HepG2 (cell line): Measurements from ENCODE around the gene GRIN3B. TPM values are rescaled to one million over a fixed set of nuclear protein-coding genes. Genes with fewer than 3 reads are reported as not detected.
A peak's percentile ranks its signal among the peaks of the same experiment; 100 is the strongest.

ENCODE experiments used
- ETV5 ChIP-seq: IDR thresholded peaks from 2 replicates; pipeline ENCODE4 v1.6.1; 2018; ENCODE audit warnings: missing biosample characterization, missing genetic modification reagents, inconsistent platforms, borderline replicate concordance
- HDAC1 ChIP-seq: sonication (generic); formaldehyde crosslinking; IDR thresholded peaks from 2 replicates; pipeline ENCODE4 v1.5.1; 2020; ENCODE audit warnings: mild to moderate bottlenecking, missing genetic modification reagents
- HDAC6 ChIP-seq: fragments of 200-600 bp; sonication (generic); IDR thresholded peaks from 2 replicates; pipeline ENCODE4 v1.7.0; 2017; ENCODE audit warnings: mild to moderate bottlenecking, antibody characterized with exemption, low read length, low read depth
- KAT8 ChIP-seq: IDR thresholded peaks from 2 replicates; pipeline ENCODE4 v1.6.1; 2016; ENCODE audit warnings: missing genetic modification reagents, missing compliant biosample characterization
- KLF11 ChIP-seq: IDR thresholded peaks from 2 replicates; pipeline ENCODE4 v1.6.1; 2016; ENCODE audit warnings: missing compliant biosample characterization
- MZF1 ChIP-seq: sonication (generic); formaldehyde crosslinking; IDR thresholded peaks from 2 replicates; pipeline ENCODE4 v1.8.1; 2023; ENCODE audit warnings: mild to moderate bottlenecking, missing genetic modification reagents, borderline replicate concordance
- RFX1 ChIP-seq: fragments of 450-650 bp; IDR thresholded peaks from 2 replicates; pipeline ENCODE4 v1.6.1; 2017
- SKI ChIP-seq: fragments of 450-650 bp; IDR thresholded peaks from one replicate; pipeline ENCODE4 v1.6.1; 2018; ENCODE audit warnings: mild to moderate bottlenecking; ENCODE audit not compliant: partially characterized antibody
- SOX6 ChIP-seq, 2 experiments: fragments of 450-650 bp in 1 of 2; sonication (generic) in 1 of 2; formaldehyde crosslinking in 1 of 2; IDR thresholded peaks; 2 replicates each; pipeline versions ENCODE4 v1.4.0 to v1.6.1; 2017 to 2020; ENCODE audit warnings: antibody characterized with exemption in 1 of 2, mild to moderate bottlenecking in 1 of 2, missing genetic modification reagents in 1 of 2
- ZNF30 ChIP-seq: sonication (generic); formaldehyde crosslinking; IDR thresholded peaks from 2 replicates; pipeline ENCODE4 v1.5.0; 2020; ENCODE audit warnings: mild to moderate bottlenecking, missing genetic modification reagents
- ZNF44 ChIP-seq: sonication (generic); formaldehyde crosslinking; IDR thresholded peaks from 2 replicates; pipeline ENCODE4 v1.5.1; 2020; ENCODE audit warnings: mild to moderate bottlenecking, missing genetic modification reagents
- ZNF563 ChIP-seq: sonication (generic); formaldehyde crosslinking; IDR thresholded peaks from 2 replicates; pipeline ENCODE4 v1.8.0; 2022; ENCODE audit warnings: mild to moderate bottlenecking, moderate library complexity, missing genetic modification reagents
- ZNF616 ChIP-seq: sonication (generic); formaldehyde crosslinking; IDR thresholded peaks from 2 replicates; pipeline ENCODE4 v1.5.0; 2020; ENCODE audit warnings: low read depth, mild to moderate bottlenecking, missing genetic modification reagents
- ZNF619 ChIP-seq: sonication (generic); formaldehyde crosslinking; IDR thresholded peaks from 2 replicates; pipeline ENCODE4 v1.4.0; 2020; ENCODE audit warnings: mild to moderate bottlenecking, missing genetic modification reagents
- ZNF674 ChIP-seq: sonication (generic); formaldehyde crosslinking; IDR thresholded peaks from 2 replicates; pipeline ENCODE4 v1.5.0; 2020; ENCODE audit warnings: low read depth, mild to moderate bottlenecking, missing genetic modification reagents
- ZNF879 ChIP-seq: sonication (generic); formaldehyde crosslinking; IDR thresholded peaks from 2 replicates; pipeline ENCODE4 v1.8.1; 2023; ENCODE audit warnings: missing genetic modification reagents
- polyA plus RNA-seq, 8 experiments: library from polyadenylated mRNA; depleted of rRNA in 3 of 8; stranded (reverse) in 7 of 8; unstranded in 1 of 8; fragments of >200 nt; fragmentation: Illumina TruSeq in 4 of 8; extraction: Trizol in 4 of 8; gene quantifications; 2 replicates each; pipeline versions ENCODE4 v1.2.1 to v1.2.3, GENCODE V29; 2011 to 2016; ENCODE audit warnings: low read depth in 4 of 8, missing spikeins in 1 of 8, mixed read lengths in 1 of 8; ENCODE audit not compliant: insufficient read depth in 1 of 8
- total RNA-seq, 5 experiments: library from RNA; depleted of rRNA; stranded (reverse); fragments of >200 nt; fragmentation: Illumina TruSeq; extraction: Trizol; gene quantifications; 2 replicates each; pipeline ENCODE4 v1.2.3, GENCODE V29; 2016; ENCODE audit warnings: low read depth in 1 of 5
- TF ChIP-seq, protein P1 (sequence below): sonication (generic); formaldehyde crosslinking; IDR thresholded peaks from 2 replicates; pipeline ENCODE4 v1.9.0; 2021; ENCODE audit warnings: missing genetic modification reagents, borderline replicate concordance
- TF ChIP-seq, protein P2 (sequence below): sonication (generic); formaldehyde crosslinking; IDR thresholded peaks from 2 replicates; pipeline ENCODE4 v1.4.0; 2020; ENCODE audit warnings: missing genetic modification reagents, borderline replicate concordance
- TF ChIP-seq, protein P3 (sequence below): sonication (generic); formaldehyde crosslinking; IDR thresholded peaks from 2 replicates; pipeline ENCODE4 v1.5.1; 2020; ENCODE audit warnings: missing genetic modification reagents, mild to moderate bottlenecking, borderline replicate concordance
- TF ChIP-seq, protein P4 (sequence below): sonication (generic); formaldehyde crosslinking; IDR thresholded peaks from 2 replicates; pipeline ENCODE4 v1.8.1; 2023; ENCODE audit warnings: mild to moderate bottlenecking, missing genetic modification reagents

Gene GRIN3B
- total and polyA plus RNA-seq, 2 of the 13 experiments (the other 11 are each of a cell fraction or from before 2014, with no cell fraction given) = 0.07 to 0.20 TPM

DNA sequence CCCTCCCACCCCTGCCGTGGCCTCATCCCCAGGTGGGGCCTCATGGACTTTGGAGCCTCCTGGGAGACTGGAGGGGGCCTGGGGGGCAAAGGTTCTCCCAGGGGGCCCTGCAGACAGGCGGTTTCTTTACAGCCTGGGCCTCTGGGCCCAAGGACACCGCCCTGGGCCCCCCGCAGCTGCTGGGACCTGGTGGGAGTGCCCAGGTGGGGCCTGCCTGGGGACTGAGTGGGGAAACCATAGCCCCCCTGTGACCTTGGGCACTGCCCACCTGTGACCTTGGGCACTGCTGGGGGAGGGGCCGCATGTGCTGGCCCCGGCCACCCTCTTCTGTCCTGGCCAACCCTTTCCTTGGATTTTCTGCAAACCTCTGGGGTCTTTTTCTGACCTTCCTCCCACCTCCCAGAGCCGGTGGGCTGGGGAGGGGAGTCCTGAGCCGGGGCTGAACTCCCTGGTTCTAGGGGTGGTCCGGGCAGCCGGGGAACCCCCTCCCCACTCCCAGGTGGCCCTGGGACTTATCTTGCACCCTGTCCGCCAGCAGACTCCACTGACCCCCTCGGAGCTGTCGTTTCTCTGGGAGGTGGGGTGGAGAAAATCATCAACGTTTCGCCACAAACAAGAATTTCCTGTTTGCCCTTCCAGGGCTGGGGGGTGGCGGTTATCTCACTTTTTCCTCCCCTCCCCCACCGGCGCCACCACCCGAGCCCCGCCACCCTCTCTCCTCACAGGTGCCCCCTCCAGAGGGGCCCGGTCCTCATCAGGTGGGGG is 47.4 kb upstream of the GRIN3B start (continued):
- TF ChIP-seq, protein P1, sequence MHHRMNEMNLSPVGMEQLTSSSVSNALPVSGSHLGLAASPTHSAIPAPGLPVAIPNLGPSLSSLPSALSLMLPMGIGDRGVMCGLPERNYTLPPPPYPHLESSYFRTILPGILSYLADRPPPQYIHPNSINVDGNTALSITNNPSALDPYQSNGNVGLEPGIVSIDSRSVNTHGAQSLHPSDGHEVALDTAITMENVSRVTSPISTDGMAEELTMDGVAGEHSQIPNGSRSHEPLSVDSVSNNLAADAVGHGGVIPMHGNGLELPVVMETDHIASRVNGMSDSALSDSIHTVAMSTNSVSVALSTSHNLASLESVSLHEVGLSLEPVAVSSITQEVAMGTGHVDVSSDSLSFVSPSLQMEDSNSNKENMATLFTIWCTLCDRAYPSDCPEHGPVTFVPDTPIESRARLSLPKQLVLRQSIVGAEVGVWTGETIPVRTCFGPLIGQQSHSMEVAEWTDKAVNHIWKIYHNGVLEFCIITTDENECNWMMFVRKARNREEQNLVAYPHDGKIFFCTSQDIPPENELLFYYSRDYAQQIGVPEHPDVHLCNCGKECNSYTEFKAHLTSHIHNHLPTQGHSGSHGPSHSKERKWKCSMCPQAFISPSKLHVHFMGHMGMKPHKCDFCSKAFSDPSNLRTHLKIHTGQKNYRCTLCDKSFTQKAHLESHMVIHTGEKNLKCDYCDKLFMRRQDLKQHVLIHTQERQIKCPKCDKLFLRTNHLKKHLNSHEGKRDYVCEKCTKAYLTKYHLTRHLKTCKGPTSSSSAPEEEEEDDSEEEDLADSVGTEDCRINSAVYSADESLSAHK = peak; percentile 53; the same call in 1 of the 2 replicates
- 0 out of 2 replicates have a peak, but pooled peaks have one; percentile 4 for TF ChIP-seq ZNF44 (CRISPR knock-in tag)
- TF ChIP-seq SKI = peak; percentile 93
- 0 out of 2 replicates have a peak, but pooled peaks have one; percentile 22 for TF ChIP-seq ZNF616 (CRISPR knock-in tag)
- TF ChIP-seq ZNF879 (CRISPR knock-in tag) = 0 out of 2 replicates have a peak, but pooled peaks have one; percentile 35
- no peak for TF ChIP-seq ZNF30 (CRISPR knock-in tag)
- TF ChIP-seq, protein P2, sequence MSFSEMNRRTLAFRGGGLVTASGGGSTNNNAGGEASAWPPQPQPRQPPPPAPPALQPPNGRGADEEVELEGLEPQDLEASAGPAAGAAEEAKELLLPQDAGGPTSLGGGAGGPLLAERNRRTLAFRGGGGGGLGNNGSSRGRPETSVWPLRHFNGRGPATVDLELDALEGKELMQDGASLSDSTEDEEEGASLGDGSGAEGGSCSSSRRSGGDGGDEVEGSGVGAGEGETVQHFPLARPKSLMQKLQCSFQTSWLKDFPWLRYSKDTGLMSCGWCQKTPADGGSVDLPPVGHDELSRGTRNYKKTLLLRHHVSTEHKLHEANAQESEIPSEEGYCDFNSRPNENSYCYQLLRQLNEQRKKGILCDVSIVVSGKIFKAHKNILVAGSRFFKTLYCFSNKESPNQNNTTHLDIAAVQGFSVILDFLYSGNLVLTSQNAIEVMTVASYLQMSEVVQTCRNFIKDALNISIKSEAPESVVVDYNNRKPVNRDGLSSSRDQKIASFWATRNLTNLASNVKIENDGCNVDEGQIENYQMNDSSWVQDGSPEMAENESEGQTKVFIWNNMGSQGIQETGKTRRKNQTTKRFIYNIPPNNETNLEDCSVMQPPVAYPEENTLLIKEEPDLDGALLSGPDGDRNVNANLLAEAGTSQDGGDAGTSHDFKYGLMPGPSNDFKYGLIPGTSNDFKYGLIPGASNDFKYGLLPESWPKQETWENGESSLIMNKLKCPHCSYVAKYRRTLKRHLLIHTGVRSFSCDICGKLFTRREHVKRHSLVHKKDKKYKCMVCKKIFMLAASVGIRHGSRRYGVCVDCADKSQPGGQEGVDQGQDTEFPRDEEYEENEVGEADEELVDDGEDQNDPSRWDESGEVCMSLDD = peak; percentile 97
- TF ChIP-seq KAT8 = peak; percentile 77
- no peak for TF ChIP-seq HDAC6
- TF ChIP-seq KLF11 = 0 out of 2 replicates have a peak, but pooled peaks have one; percentile 40
- peak; percentile 87 for TF ChIP-seq ETV5 (CRISPR knock-in tag)
- no peak for TF ChIP-seq RFX1
- TF ChIP-seq, protein P3, sequence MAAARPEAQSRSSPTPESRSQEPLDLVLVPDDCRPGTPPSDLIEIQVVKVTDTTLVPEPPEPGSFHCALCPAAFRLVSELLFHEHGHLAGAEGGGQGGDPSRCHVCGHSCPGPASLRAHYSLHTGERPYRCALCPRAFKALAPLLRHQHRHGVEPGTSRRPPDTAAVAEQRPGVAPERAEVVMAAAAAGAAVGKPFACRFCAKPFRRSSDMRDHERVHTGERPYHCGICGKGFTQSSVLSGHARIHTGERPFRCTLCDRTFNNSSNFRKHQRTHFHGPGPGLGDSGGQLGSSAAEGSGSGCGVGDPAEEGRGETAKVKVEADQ (CRISPR knock-in tag) = peak; percentile 68
- 0 out of 2 replicates have a peak, but pooled peaks have one; percentile 41 for TF ChIP-seq MZF1
- TF ChIP-seq ZNF563 (CRISPR knock-in tag) = peak; percentile 52; the same call in 1 of the 2 replicates
- peak; percentile 94 for TF ChIP-seq HDAC1 (CRISPR knock-in tag)
- TF ChIP-seq SOX6 (IDR thresholded peaks at IDR 0.05) = no peak
- TF ChIP-seq SOX6 (CRISPR knock-in tag; IDR thresholded peaks at IDR 0.05) = peak; percentile 93
- TF ChIP-seq, protein P4, sequence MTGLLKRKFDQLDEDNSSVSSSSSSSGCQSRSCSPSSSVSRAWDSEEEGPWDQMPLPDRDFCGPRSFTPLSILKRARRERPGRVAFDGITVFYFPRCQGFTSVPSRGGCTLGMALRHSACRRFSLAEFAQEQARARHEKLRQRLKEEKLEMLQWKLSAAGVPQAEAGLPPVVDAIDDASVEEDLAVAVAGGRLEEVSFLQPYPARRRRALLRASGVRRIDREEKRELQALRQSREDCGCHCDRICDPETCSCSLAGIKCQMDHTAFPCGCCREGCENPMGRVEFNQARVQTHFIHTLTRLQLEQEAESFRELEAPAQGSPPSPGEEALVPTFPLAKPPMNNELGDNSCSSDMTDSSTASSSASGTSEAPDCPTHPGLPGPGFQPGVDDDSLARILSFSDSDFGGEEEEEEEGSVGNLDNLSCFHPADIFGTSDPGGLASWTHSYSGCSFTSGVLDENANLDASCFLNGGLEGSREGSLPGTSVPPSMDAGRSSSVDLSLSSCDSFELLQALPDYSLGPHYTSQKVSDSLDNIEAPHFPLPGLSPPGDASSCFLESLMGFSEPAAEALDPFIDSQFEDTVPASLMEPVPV = peak; percentile 75; the same call in 1 of the 2 replicates
- no peak for TF ChIP-seq ZNF674 (CRISPR knock-in tag)
- TF ChIP-seq ZNF619 (CRISPR knock-in tag) = peak; percentile 89
